ENCODE measurements around the gene ZBTB40.

GRCh38 chr1:22578732-22579361 lies 127.2 kb downstream of the ZBTB40 start:
- TF ChIP-seq CTCF (IDR thresholded peaks at IDR 0.05), result no peak
- TF ChIP-seq EZH2 (IDR thresholded peaks at IDR 0.05), result no peak
- TF ChIP-seq EZH2phosphoT487 (IDR thresholded peaks at IDR 0.05), result no peak

Data from neural progenitor cell (in vitro differentiated cells).